Hematopoietic multipotent progenitor cell treated with erythropoietin and hydrocortisone succinate and interleukin-3 and kit ligand, for 6 days (in vitro differentiated cells): ENCODE results near the gene ASB17.
"Not testable (repeated sequence)": the region's sequence is repeated elsewhere in the genome, so short reads cannot be mapped to it uniquely, and the experiment has no call there.

ENCODE experiments used
- DNase-seq: peaks from one replicate; pipeline ENCODE4 v3.0.0-alpha.2; 2015

Gene ASB17

GRCh38 chr1:75932304-75932703 is at the start of gene ASB17:
ASB17 (minus strand) TSS chr1:75932404; CDS start chr1:75932291, 113 bp downstream.
- no peak for DNase-seq

GRCh38 chr1:75980972-75981897 is 49.0 kb upstream of the ASB17 start:
- DNase-seq = peak; percentile 4

GRCh38 chr1:75970631-75971030 is 38.4 kb upstream of the ASB17 start:
- no peak for DNase-seq

GRCh38 chr1:75969550-75969949 is 37.3 kb upstream of the ASB17 start:
- no peak for DNase-seq

GRCh38 chr1:75967719-75968118 is 35.5 kb upstream of the ASB17 start:
- no peak for DNase-seq

- no peak for DNase-seq
These were observed 32.7 kb upstream of the ASB17 start for GRCh38 chr1:75964760-75965408.

- DNase-seq = not testable (repeated sequence)
These were observed 32.0 kb upstream of the ASB17 start for GRCh38 chr1:75964110-75964759.

GRCh38 chr1:75954586-75954985 is 22.4 kb upstream of the ASB17 start:
- peak; percentile 44 for DNase-seq

GRCh38 chr1:75953461-75953860 is 21.3 kb upstream of the ASB17 start:
- no peak for DNase-seq

GRCh38 chr1:75952016-75952415 is 19.8 kb upstream of the ASB17 start:
- DNase-seq = peak; percentile 6

- DNase-seq = no peak
These were observed 18.0 kb upstream of the ASB17 start for GRCh38 chr1:75950176-75950575.

- peak; percentile 42 for DNase-seq
These were observed 10.8 kb upstream of the ASB17 start for GRCh38 chr1:75943037-75943436.

- DNase-seq = no peak
These were observed 4.8 kb upstream of the ASB17 start for GRCh38 chr1:75937034-75937433.

GRCh38 chr1:75922698-75923097 is 9.5 kb downstream of the ASB17 start:
- DNase-seq = no peak

GRCh38 chr1:75916834-75917233 is 15.4 kb downstream of the ASB17 start:
- no peak for DNase-seq

- DNase-seq = peak; percentile 54
These were observed 23.5 kb downstream of the ASB17 start for GRCh38 chr1:75908717-75909152.

GRCh38 chr1:75901371-75901770 is 30.8 kb downstream of the ASB17 start:
- no peak for DNase-seq

- no peak for DNase-seq
These were observed 47.8 kb downstream of the ASB17 start for GRCh38 chr1:75884437-75884836.

GRCh38 chr1:75879985-75880384 is 52.2 kb downstream of the ASB17 start:
- no peak for DNase-seq

- no peak for DNase-seq
These were observed 61.3 kb downstream of the ASB17 start for GRCh38 chr1:75870951-75871350.
